SH-SY5Y (cell line): ENCODE measurements around the gene PADI4.

Experiments
- GATA2 ChIP-seq: IDR thresholded peaks from 2 replicates; pipeline ENCODE4 v1.6.1; 2011; ENCODE audit warnings: mild to moderate bottlenecking, low read depth, low read length
- GATA3 ChIP-seq: IDR thresholded peaks from 2 replicates; pipeline ENCODE4 v1.6.1; 2011; ENCODE audit warnings: low read depth, mild to moderate bottlenecking, low read length, moderate library complexity

DNA sequence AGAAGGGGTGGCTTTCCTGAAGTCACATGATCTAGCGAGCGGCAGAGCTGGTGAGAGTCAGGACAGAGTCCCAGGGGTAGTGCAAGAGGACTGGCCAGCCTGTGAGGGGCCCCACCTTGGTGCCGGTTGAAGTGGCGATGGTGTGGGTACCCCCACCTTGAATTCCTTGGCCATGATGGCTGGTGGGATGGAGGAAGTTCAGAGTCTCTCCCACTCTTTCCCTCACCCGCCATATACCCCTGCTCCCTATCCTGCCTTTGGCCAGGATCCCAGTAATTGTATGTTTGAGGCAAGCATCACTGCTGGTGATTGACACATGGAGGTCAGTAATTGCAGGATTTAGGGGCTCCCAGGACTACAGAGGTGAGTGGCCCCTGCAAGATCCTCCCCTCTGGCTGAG is 47.3 kb upstream of the PADI4 start:
- TF ChIP-seq GATA2 (no peak), GATA3 (no peak)
